Kidney (tissue), 14 donors: ENCODE data around the gene HECTD4. TPM values are rescaled to one million over a fixed set of nuclear protein-coding genes. Genes with fewer than 3 reads are reported as not detected.

Experiments
- DNase-seq, 5 donors: peaks; one replicate each; pipeline ENCODE4 v3.0.0-alpha.2; 2013 to 2020
- FAIRE-seq: peaks from 2 replicates; lab custom pipeline; 2012; peaks lifted over from hg19 to GRCh38; lab: Jason Lieb, UNC
- H3K27ac ChIP-seq, 2 donors: one replicate each; pipeline ENCODE4 v1.7.0; 2013; ENCODE audit warnings: low read depth in 2 of 2, low read length in 2 of 2, inconsistent platforms in 1 of 2
- H3K27me3 ChIP-seq: one replicate; pipeline ENCODE4 v1.7.1; 2013; ENCODE audit warnings: low read length, inconsistent platforms; ENCODE audit not compliant: control insufficient read depth, insufficient read depth
- H3K36me3 ChIP-seq, 3 donors: one replicate each; pipeline versions ENCODE4 v1.7.0 to v1.7.1; 2013; ENCODE audit warnings: low read length in 3 of 3, control low read depth in 1 of 3, inconsistent platforms in 1 of 3; ENCODE audit not compliant: insufficient read depth in 3 of 3, control insufficient read depth in 2 of 3
- H3K4me1 ChIP-seq, 3 donors: one replicate each; pipeline versions ENCODE4 v1.7.0 to v1.7.1; 2013; ENCODE audit warnings: low read length in 3 of 3, inconsistent platforms in 1 of 3, low read depth in 1 of 3; ENCODE audit not compliant: control insufficient read depth in 2 of 3, insufficient read depth in 2 of 3
- H3K4me3 ChIP-seq, 3 donors: one replicate each; pipeline versions ENCODE4 v1.7.0 to v1.8.1; 2013; ENCODE audit warnings: low read length in 3 of 3, control low read depth in 1 of 3, inconsistent platforms in 1 of 3
- H3K9ac ChIP-seq, 3 donors: one replicate each; pipeline versions ENCODE4 v1.7.0 to v1.7.1; 2013; ENCODE audit warnings: low read length in 3 of 3, control low read depth in 1 of 3, inconsistent platforms in 1 of 3
- H3K9me3 ChIP-seq, 3 donors: one replicate each; pipeline versions ENCODE4 v1.7.0 to v1.7.1; 2013; ENCODE audit warnings: low read length in 3 of 3, control low read depth in 1 of 3, inconsistent platforms in 1 of 3; ENCODE audit not compliant: control insufficient read depth in 2 of 3, insufficient read depth in 1 of 3
- CTCF ChIP-seq: IDR thresholded peaks from 3 replicates; pipeline ENCODE4 v1.5.1; 2012; ENCODE audit warnings: mild to moderate bottlenecking, moderate library complexity, borderline replicate concordance; ENCODE audit not compliant: insufficient read depth; ENCODE audit errors: extremely low read depth
- intact Hi-C: fragments of 100-400 bp; cut with DNase I; formaldehyde crosslinking; loops from one replicate; pipeline ENCODE4 v1.11.1; 2022
- polyA plus RNA-seq: library from polyadenylated mRNA; stranded (reverse); fragments of 350-450 nt; fragmentation: Illumina TruSeq; extraction: RNeasy Lipid Tissue Mini Kit (QIAGEN cat#74804); gene quantifications from one replicate; pipeline ENCODE4 v1.2.3, GENCODE V29; 2014; ENCODE audit warnings: low read depth, low replicate concordance; ENCODE audit not compliant: insufficient read depth
- total RNA-seq: library from RNA; stranded (reverse); fragmentation: NEBNext Ultra II Directional; extraction: Animal tissue kit (Norgen Biotek cat#: 25700); gene quantifications from one replicate; pipeline ENCODE4 v1.2.1, GENCODE V29; 2021
- donor health status: control.
- donor health status: control.
- donor health status: control.
- donor health status: control.
- donor health status: control.
- donor health status: DM: yes; HTN: yes; CAD: no.
- donor health status: Normal renal cell carcinoma (clear cell type).

The HECTD4 gene
- total and polyA plus RNA-seq, 2 donors from 2014 or later: 15.6 to 53.1 TPM

- FAIRE-seq: no peak
- peaks cover 4 to 40% (median 27%) of the 10 kb centered on the region in 3 donors for H3K36me3 ChIP-seq
- H3K27me3 ChIP-seq: no peaks in the 10 kb centered on the region
- intact Hi-C loops: no loop called here
- H3K27ac ChIP-seq: no peak overlapping the region
- no peak overlapping the region for H3K4me3 ChIP-seq
- H3K9ac ChIP-seq: no peak overlapping the region
- TF ChIP-seq CTCF: no peak
- peaks cover 0 to 6% (median 3%) of the 10 kb centered on the region in 3 donors for H3K4me1 ChIP-seq
- peak in 4 of 5 donors; percentile 51 to 86 (median 64) for DNase-seq
- no peaks in the 10 kb centered on the region for H3K9me3 ChIP-seq
Measured at GRCh38 chr12:112149596-112149995, 232.6 kb downstream of the HECTD4 start.

GRCh38 chr12:112148031-112148513 lies 234.2 kb downstream of the HECTD4 start:
- no peak overlapping the region for H3K9ac ChIP-seq
- H3K36me3 ChIP-seq: peaks cover 6 to 49% (median 22%) of the 10 kb centered on the region in 3 donors
- TF ChIP-seq CTCF: no peak
- H3K9me3 ChIP-seq: no peaks in the 10 kb centered on the region
- peaks cover 0 to 6% (median 3%) of the 10 kb centered on the region in 3 donors for H3K4me1 ChIP-seq
- DNase-seq: peak in 1 of 5 donors; percentile 42
- no peak overlapping the region for H3K4me3 ChIP-seq
- FAIRE-seq: no peak
- H3K27ac ChIP-seq: no peak overlapping the region
- no peaks in the 10 kb centered on the region for H3K27me3 ChIP-seq
- intact Hi-C loops: no loop called here

GRCh38 chr12:112146123-112146522 lies 236.1 kb downstream of the HECTD4 start:
- no peak overlapping the region for H3K27ac ChIP-seq
- no peak overlapping the region for H3K4me3 ChIP-seq
- DNase-seq (no peak), FAIRE-seq (no peak)
- H3K4me1 ChIP-seq: peaks cover 0 to 3% (median 0%) of the 10 kb centered on the region in 3 donors
- H3K27me3 ChIP-seq: no peaks in the 10 kb centered on the region
- no peaks in the 10 kb centered on the region for H3K9me3 ChIP-seq
- intact Hi-C loops: no loop called here
- H3K36me3 ChIP-seq: peaks cover 6 to 45% (median 22%) of the 10 kb centered on the region in 3 donors
- no peak for TF ChIP-seq CTCF
- H3K9ac ChIP-seq: no peak overlapping the region

- intact Hi-C loops: no loop called here
- H3K4me1 ChIP-seq: no peaks in the 10 kb centered on the region
- TF ChIP-seq CTCF: no peak
- no peak overlapping the region for H3K27ac ChIP-seq
- DNase-seq: no peak
- H3K36me3 ChIP-seq: peaks cover 6 to 50% (median 23%) of the 10 kb centered on the region in 3 donors
- no peaks in the 10 kb centered on the region for H3K27me3 ChIP-seq
- H3K9ac ChIP-seq: no peak overlapping the region
- no peaks in the 10 kb centered on the region for H3K9me3 ChIP-seq
- FAIRE-seq: no peak
- H3K4me3 ChIP-seq: no peak overlapping the region
Measured at GRCh38 chr12:112140728-112141127, 241.5 kb downstream of the HECTD4 start.
